GM19455 (cell line): ENCODE measurements around the gene CSNK1D.
A peak's percentile ranks its signal among the peaks of the same experiment; 100 is the strongest.

Experiments
- ATAC-seq: cut with Tn5 transposase; IDR thresholded peaks from one replicate; pipeline ENCODE4 v1.9.1; 2021; ENCODE audit not compliant: unreplicated experiment

The CSNK1D gene

DNA sequence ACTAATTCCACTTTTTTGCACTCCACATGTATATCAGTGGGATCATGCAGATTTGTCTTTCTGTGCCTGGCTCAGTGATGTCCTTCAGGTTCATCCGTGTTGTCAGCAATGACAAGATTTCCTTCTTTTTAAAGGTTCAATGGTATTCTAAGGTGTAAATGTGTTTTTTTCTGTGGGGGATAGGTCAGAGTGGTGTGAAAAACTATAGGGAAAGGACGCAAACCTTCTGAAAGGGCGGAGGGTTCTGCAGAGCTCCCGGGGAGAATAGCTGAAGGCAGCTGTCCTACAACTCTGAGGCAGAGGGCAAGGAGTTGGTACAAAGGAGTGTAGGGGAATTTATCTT is 21.9 kb upstream of the CSNK1D start:
- ATAC-seq: no peak

DNA sequence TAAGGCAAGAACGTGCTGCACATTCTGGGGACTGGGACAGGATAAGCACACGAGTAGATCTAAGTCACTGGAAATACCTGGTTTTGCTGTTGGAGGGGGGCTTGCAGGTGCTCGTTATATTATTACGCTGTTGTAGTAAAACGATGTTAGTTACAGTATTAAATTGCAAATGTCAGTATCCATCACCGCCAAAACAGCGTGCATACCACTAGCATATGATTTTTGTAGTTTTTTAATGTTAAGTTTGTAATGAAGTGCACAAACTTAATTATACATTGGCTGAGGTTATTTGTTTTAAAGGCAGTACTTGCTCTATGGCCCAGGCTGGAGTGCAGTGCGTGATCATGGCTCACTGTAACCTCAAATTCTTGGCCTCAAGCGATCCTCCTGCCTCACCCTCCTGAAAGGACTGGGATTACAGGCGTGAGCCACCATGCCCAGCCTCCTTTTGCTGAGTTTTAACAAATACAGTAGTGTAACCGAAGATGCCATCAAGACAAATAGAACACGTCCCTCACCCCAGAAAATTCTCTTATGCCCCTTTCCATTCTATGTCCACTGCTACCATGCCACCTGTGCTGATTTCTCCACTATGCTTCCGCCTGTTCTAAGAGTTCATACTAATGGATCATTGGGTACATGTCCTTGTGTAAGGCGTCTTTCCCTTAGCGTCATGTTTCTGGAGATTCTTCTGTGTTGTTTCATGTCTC is 20.7 kb upstream of the CSNK1D start:
- ATAC-seq: no peak

DNA sequence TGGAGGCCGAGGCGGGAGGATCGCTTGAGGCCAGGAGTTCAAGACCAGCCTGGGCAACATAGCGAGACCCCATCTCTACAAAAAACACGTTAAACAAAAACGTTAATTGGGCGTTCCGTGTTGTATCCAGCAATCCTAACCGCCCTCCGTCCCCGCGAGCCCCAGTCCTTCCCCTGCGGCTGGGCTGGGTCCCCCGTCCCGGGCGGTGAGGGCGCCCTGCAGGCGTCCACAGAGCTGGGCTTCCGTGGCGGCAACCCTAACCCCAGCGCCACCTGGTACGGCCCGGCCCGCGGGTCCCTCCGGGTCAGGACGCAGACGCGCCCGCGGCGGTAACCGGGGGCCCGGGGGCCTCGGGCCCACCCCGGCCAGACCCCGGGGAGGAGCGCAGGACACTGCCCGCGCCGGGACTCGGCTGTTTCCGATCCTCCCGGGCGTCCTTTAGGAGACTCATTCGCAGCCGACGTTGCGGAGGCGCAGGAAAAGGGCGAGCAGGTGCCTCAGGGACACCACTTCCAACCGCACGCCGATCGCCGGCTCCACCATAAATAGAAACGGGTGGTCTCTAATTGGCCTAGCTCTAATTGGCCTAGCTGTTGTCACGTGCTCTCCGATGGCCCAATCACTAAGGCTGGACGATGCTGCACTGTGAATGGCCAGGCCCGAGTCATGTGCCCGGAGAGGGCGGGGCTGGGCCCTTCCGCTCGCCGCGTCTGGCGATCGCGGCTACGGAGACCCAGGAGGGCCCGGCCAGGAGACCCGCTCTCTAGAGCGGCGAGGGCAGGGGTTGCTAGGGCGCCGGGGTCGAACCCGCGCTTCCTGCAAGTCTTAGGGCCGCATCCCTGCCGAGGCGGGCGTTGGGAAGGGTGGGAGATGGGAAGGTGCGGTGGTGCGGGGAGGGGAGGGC is 19.0 kb upstream of the CSNK1D start:
- ATAC-seq: peak; percentile 99

DNA sequence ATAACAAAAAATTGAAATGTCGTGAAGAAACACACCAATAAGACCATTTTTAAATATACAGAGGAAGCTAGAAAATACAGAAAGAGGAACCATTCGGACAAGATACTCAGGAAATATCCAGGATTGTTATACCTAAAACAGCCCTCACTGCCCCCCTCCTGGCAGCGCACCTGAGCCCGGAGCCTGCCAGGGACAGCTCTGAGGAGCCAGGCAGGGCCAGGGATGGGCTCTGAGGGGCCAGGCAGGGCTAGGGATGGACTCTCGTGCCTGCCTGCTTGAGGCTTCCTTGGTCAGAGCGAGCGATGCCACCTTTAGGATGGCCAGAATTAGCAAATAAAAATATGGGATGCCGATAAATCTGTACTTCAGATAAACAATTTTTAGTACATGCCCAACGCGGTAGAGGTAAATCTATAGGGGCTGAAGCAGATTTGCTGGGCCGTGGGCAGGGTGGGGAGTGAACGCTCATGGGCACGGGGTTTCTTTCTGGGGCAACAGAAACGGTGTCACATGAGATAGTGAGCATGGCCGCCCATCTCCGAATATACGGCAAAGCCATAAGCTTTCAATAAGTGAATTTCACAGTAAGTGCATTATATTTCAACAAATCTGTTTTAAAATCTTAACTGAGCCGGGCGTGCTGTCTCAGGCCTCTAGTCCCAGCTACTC is 18.2 kb upstream of the CSNK1D start:
- ATAC-seq: no peak

DNA sequence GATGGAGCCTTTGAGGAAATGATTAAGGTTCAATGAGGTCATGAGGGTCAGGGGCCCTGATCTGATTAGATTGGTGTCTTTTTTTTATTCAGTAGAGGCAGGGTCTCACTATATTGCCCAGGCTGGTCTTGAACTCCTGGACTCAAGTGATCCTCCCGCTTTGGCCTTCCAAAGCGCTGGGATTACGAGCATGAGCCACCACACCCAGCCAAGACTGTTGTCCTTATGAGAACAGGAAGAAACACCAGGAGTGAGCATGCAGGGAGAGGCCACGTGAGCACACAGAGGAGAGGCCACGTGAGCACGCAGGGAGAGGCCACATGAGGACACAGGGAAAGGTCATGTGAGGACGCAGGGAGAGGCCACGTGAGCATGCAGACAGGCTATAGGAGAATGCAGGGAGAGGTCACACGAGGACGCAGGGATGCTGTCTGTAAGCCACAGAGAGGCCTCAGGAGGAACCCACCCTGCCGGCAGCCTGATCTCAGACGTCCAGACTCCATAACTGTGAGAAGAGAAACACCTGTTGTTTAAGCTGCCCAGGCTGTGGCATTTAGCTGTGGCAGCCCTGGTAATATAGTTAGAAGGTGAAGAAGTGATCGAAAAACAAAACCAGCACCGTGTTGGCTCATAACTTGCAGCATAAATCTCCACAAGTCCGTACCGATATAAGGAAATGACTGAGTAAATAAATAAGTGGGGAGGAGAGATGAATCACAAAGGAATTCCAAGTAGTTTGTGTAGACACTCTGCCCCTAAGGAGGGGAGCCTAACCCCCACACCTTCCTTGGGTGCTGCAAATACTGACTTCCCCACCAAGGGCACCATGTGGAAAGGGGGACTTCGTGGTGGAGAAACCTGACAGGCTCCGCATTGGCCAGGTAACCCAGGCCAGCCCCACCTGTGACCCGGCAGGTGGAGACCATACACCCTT is 14.6 kb upstream of the CSNK1D start:
- no peak for ATAC-seq

DNA sequence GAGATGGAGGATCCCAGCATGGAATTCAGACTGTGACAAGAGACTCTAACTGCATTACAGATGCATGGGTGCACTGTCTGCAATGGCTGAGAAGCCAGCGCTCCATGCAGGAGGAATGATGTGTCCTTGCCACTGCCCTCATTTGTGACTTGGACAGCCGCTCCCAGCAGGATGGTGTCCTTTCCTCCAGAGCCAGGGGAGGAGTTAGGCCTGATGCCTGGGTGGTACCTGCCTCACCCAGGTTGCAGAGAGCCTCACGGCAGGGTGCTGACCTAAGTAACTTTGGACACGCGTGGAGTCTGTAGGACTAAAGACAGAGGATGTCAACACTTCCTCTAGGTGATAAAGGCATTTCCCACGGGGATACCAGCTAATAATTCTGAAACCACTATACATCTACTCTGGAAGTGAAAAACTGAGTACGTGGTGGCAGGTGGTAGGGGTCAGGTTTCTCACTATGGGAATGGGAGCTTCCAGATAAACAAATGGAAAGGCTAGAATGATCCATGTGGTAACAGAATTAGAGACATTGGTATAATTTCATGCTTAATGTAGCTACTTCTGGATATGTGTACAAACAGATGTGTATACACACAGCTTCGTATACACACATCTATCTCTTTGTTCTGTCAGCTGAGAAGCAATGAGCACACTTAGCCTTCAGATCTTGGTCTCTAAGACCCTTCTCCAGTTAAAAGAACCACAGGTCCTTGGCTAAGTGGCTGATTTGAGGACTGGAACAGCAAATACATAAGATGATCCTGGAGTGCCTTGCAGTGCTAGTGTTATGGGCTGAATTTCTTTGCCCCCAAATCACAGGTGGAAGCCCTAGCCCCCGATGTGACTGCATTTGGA is 13.7 kb upstream of the CSNK1D start:
- no peak for ATAC-seq

DNA sequence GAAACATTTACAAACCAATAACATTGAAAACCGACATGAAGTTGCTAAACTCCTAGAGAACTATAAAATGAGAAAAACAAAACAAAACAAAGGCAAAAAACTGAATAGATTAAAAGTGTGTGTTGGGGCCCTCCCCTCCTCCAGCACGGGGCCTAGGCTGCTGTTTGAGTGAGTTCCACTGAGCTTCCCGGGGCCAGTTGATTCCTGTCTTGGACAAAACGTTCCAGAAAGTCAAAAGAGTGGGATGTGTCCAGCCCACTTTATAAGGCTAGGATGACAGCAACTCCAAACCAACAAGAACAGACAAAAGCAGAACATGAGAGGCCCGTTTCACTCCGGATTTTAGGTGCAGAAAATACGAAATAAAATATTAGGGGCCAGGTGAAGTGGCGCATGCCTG is 11.6 kb upstream of the CSNK1D start:
- ATAC-seq: no peak

DNA sequence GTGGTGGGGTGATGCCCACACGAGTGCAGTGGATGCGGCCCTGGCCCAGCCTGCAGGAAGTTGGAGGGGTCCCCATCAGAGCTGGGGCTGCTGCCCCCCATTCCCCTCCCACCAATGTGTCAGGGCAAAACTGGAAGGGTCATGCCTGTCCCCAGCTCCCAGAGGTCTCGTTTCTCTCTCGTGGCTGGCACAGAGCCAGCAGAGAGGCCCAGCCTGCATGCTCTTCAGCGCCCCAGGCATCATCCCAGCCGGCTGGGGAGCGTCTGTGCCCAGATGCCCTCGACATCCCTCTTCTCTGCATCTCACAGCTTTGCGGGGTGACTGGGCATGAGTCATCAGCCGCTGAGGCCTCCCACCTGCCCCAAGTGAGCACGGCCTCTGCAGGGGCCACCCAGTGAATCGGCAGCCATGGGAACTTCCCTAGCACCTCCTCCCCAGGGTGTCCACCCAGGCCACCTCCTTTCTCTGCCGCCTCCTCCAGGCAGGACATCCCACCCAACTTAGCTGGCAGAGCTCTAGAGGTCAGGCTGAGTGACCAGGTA is 9.8 kb upstream of the CSNK1D start:
- ATAC-seq: no peak

DNA sequence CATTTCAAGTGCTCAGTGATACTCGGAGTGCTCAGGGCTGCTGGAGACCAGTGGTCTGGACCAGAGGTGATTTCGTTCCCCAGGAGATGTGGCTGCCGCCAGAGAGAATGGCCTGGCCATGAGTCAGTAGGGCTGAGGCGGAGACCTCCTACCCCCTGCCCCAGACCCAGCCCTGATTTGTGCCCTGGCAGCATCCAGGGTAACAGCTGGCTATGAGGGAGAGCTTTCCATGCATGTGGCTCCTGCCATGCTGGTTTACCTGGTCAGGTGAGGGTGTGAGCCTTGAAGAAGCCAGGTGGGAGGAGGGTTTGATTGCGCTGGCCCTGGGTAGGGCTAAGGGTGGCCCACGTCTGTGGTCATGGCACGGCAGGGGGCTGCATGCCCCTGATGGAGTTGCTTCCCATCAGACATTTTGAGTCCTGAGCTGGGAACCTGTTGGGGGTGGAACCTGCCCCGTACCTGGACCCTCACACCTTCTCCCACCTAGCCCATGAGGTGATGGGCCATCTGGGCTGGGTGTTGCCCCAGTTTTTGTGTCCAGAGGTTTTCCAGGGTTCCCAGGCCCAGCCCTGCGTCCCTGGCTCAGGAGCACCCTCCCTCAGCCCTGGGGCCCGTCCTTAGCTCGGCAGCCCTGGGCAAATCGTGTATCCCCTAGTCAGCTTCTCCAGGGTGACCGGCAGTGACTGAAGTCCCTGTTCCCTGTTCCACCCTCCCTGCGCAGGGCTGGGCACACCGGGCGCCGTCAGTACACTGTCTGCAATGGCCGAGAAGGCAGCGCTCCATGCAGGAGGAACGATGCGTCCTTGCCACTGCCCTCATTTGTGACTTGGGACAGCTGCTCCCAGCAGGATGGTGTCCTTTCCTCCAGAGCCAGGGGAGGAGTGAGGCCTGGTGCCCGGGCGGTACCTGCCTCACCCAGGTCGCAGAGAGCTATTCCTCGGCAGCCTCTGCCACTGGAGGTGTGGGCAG is 9.0 kb upstream of the CSNK1D start:
- no peak for ATAC-seq

DNA sequence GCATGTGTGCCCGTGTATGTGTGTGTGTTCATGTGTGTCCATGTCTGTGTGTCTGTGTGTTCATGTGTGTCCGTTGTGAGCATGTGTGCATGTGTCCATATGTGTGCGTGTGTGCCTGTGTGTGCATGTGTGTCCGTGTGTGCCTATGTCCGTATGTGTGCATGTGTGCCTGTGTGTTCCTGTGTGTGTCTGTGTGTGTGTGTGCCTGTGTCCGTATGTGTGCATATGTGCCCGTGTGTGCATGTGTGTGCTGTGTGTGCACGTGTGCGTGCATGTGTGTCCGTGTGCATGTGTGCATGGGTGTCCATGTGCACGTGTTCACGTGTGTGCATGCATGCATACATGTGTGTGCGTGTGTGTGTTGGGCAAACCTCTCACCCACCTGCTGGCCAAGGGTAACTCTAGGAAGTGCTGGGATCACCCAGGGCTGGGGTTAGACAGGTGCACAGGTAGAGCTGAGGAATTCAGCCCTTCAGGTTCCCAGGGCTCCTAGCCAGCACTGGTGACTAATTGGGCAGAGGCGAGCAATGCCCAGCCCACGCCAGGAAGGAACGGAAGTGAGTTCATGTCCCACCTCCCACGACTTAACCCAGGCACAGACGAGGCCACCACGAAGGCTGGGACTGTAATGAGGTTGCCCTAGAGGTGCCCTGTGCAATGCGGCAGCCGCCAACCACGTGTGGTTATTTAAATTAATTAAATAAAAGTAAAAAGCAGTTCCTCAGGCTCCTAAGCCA is 8.2 kb upstream of the CSNK1D start:
- no peak for ATAC-seq

DNA sequence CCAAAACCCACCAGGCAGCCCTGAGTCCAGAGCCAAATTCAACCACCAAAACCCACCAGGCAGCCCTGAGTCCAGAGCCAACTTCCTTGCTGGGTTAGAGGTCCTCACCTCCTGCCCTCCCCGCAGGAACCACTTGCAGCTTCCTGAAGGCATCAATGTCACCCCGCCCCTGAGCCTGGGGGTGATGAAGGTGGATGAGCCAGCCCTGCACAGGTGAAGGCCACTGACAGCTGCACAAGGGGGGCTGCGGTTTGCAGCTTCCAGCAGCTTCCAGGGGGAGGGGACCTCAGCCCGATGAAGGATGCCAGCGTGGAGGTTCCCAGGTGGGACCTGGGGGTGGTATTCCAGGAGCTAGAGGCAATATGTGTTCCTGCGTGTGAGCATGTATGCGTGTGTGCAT is 7.6 kb upstream of the CSNK1D start:
- no peak for ATAC-seq

DNA sequence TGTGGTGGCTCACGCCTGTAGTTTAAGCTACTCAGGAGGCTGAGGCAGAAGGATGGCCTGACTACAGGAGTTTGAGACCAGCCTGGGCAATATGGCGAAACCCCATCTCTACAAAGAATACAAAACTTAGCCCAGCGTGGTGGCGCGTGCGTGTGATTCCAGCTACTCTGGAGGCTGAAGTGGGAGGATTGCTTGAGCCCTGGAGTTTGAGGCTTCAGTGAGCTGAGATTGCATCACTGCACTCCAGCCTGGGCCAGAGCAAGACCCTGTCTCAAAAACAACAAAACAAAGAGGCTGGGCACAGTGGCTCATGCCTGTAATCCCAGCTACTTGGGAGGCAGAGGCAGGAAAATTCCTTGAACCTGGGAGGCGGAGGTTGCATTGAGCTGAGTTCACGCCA is 7.0 kb upstream of the CSNK1D start:
- ATAC-seq: no peak

DNA sequence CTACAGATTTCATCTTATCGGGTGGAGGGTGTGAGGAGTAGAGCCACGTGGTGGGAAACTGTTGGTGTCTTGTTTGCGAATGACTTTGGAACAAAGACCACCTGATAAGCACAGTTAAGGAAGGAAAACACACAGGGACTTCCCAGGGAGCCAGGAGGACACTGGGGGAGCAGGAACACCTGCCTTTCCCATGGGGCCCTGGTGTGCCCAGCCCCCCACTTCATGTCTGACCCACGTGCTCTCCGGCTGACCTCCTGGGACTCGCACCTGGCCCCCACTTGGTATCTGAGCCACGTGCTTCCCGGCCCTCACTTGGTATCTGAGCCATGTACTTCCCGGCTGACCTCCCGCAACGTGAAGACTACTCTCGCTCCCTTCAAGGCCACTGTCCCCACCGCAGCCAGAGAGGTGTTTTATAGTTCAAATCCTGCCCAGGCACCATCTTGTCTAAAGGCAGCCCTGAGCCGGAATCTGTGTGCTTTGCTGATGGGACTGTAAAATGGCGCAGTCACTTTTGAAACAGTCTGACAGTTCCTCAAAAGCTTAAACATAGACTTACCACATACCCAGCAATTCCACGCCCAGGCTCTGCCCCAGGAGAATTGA is 5.4 kb upstream of the CSNK1D start:
- ATAC-seq: no peak

DNA sequence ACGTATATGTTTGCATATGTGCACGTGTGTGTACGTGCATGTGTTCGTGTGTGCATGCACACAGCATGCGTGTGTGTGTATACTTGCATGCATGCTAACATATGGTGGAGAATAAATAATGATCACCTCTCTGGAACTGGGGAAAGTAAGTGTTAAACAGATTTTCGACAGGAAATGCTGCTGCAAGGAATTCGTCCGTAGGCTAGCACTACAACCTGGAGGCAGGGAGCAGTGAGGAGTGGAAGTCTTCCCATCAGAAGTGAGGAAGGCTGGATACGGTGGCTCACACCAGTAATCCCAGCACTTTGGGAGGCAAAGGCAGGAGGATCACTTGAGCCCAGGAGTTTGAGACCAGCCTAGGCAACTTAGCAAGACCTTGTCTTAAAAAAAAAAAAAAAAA is 4.8 kb upstream of the CSNK1D start:
- no peak for ATAC-seq

DNA sequence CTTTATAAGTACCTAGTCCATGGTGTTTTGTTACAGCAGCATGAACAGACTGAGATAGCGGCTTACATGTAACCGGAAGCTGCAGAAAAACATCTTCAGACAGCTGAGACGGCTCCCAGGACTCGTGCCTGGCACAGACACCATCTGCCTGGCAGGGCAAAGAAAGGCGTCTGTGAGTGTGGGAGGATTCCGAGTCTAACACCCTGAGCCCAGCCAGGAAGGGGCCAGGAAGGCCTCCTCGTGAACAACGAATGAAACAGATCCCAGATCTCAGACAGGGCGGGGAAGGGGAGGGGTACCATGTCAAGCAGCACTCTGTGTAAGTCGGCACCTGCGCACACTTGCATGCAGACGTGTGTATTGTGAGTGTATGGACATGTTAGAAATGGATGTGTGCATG is 4.4 kb upstream of the CSNK1D start:
- no peak for ATAC-seq

DNA sequence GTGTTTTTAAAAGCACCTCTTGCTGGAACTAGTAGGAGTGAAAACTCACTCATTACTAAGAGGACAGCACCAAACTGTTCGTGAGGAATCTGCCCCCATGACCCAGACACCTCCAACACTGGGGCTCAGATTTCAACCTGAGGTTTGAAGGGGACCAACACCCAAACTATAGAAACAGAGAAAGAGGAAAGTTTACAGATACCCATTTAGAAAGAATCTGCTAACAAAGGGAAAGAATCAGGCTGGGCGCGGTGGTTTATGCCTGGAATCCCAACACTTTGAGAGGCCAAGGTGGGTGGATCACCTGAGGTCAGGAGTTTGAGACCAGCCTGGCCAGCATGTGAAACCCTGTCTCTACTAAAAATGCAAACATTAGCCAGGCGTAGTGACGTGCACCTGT is 3.4 kb upstream of the CSNK1D start:
- ATAC-seq: no peak

DNA sequence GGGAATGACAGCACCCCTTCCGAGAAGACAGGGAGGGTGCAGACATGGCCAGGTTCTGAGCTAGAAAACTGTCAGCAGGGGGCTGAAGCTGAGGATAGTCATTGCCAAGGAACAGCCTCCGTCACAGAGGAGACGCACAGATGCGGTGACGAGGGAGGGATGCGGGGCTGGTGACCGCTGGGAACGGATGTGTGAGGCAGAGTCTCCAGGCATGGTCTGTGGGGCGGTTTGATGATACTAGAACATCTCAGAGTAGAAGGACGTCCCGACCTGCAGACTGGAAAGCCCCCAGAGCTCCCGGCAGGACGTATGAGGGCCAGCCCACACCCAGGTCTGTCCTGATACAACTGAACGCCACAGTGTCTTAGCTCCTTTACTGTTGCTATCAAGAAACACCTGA is 1.8 kb upstream of the CSNK1D start:
- ATAC-seq: no peak
